AG20443 (cell line): Measurements from ENCODE around the gene GAS6.
"Not testable (repeated sequence)": the region's sequence is repeated elsewhere in the genome, so short reads cannot be mapped to it uniquely, and the experiment has no call there.

Experiments
- DNase-seq: peaks from one replicate; pipeline ENCODE4 v3.0.0; 2012; ENCODE audit warnings: low spot score, mixed read lengths

The GAS6 gene

DNA sequence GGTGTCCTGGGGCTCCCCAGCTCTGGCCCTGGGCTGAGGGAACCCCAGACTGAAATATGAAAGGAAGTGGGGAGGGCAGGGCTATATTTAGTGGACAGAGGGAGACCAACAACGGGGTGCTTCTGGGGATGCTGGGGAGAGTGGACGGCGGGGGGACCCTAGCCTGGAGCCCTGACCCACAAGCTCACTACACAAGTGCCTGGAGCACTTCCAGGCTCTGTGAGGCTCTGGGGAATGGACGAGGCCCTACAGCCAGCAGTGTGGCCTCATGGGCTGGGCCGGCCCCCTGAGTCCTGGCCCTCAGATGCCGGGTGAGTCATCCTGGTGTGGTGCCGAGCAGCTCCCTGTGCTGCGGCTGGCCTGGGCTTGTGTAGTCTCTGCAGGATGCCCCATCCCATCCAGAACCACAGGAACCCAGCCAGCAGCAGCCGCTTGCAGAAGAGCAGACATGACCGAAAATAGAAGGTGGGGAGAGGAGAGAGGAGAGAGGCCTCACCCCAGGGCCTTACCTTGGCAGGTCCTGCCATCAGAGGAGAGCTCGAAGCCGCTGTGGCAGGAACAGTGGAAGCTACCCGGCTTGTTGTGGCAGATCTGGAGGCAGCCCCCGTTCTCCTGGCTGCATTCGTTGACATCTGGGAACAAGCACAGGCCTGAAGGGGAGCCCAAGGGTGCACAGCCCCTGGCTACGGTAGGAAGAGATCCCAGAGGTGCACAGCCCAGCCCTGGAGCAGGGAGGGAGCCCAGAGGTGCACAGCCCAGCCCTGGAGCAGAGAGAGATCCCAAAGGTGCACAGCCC lies 26.1 kb downstream of the GAS6 start:
- DNase-seq, result peak; percentile 96

DNA sequence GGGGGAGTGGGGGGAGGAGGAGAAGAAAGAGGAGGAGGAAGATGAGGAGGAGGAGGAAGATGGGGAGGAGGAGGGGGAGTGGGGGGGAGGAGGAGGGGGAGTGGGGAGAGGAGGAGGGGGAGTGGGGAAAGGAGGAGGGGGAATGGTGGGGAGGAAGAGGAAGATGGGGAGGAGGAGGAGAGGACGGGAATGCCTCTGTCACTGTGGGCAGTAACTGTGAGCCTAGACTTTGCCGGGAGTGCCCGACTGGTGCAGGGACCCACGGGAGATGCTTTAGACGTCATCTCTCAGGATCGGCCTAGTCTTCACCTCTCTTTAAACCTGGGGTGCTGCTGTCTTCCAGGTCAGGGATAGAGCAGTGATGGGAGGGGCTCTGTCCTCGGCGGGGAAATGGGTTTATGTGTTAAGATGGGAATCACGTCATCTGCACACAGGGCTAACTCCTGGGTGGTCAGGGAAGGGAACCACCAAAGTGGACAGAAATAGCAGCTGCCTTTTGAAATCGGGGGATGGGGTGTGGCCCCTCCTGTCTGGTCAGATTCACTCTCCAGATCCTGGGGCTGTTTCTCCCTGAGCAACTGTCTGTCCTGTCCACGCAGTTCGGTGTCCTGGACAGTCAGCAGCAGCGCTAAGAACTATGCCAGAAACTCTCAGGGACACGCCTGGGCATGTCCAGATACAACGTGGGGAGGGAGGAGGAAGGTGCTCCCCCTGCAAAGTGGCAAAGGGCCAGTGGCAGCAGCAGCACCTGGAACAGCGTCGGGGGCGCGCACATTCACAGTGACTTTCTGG lies 26.9 kb downstream of the GAS6 start:
- DNase-seq, result peak; percentile 76

DNA sequence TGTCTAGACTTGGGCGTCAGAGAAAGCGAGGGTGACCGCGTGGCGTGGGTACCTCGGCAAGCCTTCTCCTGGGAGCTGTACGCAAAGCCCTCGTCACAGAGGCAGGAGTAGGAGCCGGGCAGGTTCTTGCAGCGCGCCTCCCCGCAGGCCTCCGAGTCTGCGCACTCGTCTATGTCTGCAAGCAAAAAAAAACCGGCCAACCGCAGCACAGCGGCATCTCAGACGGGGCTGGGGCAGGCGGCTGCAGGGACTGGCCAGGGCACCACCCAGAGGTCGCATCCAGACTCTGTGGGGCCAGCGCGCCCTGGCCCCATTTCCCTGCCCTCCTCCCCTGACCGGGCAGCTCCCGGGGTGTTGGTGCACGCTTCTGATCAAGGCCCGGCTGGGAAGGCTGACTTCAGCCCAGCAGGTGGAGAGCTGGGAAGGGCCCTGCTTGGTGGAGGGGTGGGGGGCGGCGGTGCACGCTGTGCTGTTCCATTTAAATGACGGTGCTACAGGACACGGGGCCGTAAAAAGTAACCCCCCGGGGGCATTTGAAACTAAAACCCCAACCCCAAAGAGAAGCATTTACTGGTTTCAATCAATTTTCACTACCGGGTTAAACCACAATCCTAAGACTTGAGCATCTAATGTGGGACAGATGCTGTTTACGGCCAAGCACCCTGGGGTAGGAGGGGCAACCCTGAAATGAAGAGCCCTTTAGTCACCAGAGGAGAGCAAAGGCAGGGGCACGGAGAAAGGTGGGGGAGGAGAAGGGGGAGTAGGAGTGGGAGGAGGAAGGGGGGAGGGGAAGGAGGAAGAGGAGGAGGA lies 28.2 kb downstream of the GAS6 start:
- DNase-seq, result peak; percentile 62

DNA sequence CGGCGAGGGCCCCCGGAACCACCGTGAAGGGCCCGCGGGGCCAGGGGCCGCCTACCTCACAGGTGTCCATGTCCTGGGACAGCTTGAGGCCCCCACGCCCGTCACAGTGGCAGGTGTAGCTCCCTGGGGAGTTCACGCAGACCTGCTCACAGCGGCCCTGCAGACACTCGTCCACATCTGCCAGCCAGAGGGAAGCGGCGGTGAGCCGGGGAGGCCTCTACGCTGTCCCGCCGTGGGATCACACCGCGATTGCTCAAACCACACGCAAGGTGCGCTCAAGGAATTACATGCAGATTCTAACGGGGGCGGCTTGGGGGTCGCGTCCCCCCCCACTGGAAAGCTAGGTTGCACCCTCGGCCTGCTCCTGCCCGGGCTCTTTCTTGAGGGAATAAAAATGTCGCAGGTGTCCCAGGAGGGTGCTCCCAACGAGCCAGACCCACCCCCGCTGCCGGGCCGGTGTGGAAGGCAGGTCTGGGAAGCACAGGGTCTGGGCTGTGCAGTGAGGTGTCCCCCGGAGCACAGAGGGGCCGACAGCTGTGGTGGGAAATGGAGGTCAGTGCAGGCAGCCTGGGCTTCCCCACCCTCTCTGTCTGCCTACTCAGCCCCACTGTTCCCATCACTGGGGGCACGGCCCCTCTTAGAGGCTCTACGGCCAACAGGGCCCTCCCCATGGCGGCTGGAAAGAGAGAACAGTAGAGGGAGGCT lies 29.2 kb downstream of the GAS6 start:
- no peak for DNase-seq

DNA sequence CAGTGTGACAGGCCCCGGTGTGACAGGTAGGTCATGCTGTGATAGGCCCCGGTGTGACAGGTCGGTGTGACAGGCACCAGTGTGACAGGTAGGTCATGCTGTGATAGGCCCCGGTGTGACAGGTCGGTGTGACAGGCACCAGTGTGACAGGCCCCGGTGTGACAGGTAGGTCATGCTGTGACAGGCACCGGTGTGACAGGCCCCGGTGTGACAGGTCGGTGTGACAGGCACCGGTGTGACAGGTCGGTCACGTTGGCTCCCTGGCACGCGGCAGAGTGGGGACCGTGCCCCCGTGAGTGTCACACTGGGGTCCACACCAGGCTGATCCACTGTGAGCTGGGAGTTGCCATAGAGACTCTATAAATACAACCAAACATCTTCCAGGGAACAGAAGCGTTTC lies 29.9 kb downstream of the GAS6 start:
- DNase-seq, result not testable (repeated sequence)

DNA sequence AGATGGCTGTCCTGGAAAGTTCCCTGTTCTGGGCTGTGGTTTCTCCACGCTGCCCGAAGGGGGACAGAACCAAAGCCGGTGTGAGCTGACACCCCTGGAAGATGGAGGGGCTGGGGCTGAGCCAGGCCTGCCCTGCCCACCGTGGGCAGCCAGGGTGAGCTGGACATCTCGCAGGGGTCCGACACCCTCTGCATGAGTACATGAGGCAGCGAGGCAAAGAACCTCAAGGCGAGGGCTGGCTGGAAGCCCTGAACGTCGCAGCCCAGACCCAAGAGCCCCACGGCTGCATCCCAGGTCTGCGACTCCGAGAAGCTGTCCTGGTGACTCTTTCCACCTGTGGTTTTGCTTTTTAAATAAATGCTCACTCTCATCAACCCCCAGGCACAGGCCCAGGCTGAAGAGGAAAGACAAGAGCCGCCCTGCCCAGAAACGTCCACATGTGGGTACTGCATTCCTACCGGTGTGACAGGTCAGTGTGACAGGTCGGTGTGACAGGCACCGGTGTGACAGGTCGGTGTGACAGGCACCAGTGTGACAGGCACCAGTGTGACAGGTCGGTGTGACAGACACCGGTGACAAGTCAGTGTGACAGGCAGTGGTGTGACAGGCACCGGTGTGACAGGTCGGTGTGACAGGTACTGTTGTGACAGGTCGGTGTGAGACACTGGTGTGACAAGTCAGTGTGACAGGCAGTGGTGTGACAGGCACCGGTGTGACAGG lies 30.6 kb downstream of the GAS6 start:
- DNase-seq, result no peak

DNA sequence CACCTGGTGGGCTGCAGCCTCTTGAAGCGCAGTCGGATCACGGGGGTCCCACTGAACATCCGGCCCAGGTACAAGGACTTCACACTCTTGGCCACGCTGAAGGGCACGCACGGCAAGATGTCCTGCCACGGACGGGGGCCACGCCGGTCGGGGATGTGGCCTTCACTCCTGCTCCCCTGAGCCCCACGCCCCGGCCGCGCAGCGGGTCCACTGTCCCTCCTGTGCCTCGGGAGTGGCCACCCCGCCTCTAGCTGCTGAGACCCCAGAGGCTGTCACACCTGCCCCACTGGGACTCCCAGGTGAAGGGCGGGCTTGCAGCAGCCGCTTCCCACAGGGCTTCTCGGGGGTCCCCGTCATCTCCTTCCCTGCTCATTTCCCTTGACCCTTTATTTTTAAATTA lies 31.2 kb downstream of the GAS6 start:
- DNase-seq, result no peak

DNA sequence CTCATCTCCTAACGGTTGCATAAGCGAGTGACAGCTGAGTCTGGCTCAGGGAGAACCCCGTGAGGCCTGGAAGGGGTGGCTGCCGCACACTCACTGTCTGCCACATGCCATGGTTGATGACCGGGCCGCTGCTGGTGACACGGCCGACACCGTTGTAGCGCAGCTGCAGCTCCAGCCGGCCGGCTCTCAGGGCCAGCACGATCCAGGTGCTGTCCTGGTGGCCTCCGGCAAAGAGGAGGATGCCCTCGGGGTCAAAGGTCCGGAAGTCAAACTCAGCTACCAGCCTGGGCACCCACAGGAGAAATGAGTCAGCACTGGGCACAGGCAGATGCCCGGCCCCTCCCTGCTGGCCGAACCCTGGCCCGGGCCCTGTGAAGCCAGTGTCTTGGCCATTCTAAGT lies 31.7 kb downstream of the GAS6 start:
- no peak for DNase-seq

DNA sequence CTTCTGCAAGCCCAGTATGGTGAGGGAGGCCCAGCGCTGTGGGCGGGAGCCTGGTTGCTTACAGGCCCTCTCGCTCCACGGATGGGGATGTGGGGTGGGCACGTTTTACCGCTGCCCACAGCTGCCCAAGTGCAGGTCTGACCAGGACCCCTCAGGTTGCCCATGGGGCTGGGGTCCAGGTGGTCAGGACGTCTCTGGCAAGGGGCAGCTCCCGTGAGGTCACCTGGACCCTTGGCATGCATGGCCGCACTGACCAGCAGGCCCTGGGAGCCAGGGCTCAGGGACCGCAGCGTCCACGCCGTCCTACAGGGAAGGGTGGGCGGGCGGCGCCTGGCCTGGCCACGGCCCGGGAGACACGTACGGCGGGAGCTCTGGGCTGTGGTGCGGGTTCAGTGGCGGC lies 32.8 kb downstream of the GAS6 start:
- no peak for DNase-seq

DNA sequence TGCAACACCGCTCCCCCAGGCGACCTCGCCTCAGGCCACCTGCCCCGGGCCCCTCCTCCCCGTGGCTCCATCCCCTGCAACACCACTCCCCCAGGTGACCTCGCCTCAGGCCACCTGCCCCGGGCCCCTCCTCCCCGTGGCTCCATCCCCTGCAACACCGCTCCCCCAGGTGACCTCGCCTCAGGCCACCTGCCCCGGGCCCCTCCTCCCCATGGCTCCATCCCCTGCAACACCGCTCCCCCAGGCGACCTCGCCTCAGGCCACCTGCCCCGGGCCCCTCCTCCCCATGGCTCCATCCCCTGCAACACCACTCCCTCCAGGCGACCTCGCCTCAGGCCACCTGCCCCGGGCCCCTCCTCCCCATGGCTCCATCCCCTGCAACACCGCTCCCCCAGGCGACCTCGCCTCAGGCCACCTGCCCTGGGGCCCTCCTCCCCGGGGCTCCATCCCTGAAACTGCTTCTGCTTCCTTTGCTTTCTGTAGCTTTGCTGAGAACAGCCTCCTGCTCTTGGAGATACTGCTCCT lies 33.4 kb downstream of the GAS6 start:
- DNase-seq, result not testable (repeated sequence)

DNA sequence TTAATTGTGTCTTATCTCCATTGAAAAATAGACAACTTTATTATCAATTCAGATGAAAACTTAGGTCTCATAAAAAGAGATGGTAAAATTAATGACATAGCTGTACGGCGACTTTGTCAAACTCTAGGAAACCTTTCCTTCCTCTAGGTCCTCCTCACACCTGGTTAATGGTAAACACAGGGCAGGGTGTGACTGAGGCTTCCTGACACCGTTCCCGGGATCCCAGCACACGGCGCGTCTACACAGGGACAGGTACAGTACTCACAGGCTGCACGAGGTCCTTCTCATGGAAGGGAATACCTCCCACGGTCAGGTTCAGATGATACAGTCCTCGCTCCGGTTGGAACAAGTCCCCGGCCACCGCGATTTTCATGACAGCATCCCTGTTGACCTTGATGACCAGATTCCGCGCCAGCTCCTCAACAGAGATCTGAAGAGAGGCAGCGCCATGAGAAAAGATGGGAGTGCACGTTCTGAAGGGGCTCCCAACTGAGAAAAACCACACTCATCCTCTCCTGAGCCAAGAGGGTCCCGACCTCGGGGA lies 35.5 kb downstream of the GAS6 start:
- no peak for DNase-seq

DNA sequence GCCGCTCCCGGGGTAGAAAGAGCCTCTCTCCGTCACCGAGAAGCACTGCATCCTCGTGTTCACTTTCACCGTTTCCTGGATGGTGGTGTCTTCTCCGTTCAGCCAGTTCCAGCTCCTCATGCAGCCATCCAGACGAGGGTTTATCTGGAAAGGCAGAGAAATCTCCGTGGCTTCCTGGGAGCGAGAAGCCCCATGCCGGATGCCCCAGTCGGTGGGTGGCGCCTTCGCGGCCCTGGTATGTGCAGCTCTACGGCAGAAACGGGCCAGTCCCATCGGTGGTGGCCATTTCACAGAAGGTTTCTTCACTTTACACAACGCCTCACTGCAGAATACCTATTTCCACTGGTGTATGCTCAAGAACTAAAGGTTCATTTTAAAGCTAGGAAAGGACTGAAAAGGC lies 36.9 kb downstream of the GAS6 start:
- no peak for DNase-seq

DNA sequence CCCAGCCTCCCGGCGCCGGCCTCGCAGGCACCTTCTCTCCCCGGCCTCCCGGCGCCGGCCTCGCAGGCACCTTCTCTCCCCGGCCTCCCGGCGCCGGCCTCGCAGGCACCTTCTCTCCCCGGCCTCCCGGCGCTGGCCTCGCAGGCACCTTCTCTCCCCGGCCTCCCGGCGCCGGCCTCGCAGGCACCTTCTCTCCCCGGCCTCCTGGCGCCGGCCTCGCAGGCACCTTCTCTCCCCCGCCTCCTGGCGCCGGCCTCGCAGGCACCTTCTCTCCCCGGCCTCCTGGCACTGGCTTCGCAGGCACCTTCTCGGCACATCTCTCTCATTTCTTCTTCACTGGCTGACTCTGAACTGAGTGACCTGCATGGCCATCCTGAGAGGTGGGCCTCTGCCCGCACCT lies 37.4 kb downstream of the GAS6 start:
- not testable (repeated sequence) for DNase-seq

DNA sequence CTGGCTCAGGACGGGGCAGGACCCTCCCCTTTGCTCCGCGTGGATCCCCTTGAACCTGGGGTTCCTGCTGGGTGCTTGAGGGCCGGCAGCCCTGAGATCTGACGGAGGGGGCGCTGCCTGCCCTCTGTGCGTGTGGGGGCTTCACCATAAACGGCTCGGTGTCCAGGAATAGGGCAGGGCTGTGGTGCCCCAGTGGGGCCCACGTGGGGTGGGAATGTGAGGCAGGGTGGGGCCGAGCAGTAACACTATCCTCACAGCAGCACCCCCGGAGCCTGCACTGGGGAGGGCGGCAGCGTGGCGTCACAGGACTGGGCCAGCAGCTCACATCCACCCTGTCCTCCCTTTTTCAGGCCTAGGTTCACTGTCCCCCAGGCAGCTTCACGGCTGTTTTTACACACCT lies 38.0 kb downstream of the GAS6 start:
- DNase-seq, result no peak

DNA sequence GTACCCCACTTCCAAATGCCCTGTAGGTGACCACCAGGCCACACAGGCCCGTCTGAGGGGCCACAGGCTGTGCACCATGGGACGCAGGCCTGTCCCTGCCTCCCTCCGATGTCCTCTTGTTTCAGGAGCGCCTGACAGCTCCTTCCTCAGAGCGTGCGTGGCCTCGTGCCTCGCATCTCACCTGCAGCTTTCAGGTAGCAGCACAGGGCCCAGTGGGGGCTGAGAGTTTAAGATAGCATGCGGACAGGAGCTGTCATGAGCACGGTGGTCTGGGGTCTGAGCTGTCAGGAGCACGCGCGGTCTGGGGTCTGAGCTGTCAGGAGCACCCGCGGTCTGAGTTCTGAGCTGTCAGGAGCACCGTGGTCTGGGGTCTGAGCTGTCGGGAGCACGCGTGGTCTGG lies 40.1 kb downstream of the GAS6 start:
- no peak for DNase-seq

DNA sequence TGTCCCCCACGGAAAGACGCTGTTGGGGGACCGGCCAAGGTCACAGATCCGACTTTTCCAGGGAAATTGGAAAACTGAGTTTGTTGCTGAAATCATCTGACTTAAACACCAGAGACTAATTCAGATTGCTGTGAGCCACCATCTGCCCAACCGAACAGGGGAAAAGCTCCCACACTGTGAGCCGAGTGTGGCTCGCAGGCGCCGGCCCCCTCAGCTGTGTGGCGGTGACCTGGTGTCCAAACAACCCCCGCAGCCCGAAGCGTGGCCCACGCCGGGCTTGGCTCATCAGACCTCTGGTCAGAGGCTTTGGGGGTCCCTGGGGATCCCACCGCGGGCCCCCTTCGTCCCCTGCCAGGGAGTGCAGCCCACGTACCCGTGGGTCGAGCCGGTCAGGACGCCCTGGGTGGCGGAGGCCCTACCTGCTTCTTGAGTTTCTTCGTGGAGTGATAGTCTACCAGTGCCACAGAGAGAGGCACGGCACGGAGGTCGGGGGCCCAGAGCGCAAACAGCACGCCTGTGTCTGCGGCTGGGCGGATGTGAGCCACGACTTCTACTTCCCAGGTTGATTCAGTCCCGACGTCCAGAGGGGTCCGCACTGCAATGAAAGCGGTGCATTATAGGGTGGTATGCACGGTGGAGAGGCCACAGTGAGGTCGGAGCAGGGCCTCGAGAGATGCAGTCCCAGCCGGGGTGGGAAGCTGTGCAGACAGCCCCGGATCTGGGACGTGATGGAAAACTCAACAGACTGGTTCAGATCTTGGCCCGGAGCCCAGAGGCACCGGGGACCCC lies 40.7 kb downstream of the GAS6 start:
- DNase-seq, result no peak

DNA sequence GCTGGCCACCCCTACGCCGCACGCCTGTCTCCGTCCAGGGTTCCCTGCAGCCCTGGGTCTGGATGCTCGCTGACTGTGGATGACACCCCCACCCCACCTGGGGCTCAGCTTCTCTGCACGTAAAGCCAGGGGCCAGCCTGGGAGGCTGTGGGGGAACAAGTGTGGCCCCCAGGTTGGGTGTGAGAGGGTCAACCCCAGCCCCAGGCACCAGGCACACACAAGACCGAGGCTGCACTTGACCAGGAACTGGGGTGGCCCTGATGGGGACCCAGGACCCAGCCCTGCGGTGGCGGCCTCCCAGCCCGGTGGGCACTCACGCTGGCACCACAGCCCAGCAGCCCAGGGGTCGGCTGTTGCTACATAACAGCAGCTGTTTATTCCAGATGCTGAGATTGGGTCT lies 41.6 kb downstream of the GAS6 start:
- DNase-seq, result no peak

DNA sequence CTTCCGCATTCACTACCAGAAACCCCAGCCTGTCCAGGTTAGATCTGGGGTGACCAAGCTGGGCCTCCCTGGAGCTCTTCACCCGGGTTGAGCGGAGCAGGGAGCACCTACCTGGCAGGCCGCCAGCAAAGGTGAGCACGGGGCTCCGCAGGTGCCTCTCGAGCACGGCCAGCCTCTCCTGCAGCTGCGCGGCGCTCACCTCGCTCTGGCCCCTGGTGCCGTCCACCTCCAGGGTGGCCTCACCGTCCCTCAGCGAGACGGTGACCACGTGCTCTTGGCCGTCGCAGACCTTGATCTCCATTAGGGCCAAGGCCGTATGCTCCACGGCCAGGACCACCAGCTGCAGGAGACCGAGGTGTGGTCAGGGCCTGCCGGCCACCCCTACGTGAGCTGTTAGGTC lies 42.0 kb downstream of the GAS6 start:
- no peak for DNase-seq

DNA sequence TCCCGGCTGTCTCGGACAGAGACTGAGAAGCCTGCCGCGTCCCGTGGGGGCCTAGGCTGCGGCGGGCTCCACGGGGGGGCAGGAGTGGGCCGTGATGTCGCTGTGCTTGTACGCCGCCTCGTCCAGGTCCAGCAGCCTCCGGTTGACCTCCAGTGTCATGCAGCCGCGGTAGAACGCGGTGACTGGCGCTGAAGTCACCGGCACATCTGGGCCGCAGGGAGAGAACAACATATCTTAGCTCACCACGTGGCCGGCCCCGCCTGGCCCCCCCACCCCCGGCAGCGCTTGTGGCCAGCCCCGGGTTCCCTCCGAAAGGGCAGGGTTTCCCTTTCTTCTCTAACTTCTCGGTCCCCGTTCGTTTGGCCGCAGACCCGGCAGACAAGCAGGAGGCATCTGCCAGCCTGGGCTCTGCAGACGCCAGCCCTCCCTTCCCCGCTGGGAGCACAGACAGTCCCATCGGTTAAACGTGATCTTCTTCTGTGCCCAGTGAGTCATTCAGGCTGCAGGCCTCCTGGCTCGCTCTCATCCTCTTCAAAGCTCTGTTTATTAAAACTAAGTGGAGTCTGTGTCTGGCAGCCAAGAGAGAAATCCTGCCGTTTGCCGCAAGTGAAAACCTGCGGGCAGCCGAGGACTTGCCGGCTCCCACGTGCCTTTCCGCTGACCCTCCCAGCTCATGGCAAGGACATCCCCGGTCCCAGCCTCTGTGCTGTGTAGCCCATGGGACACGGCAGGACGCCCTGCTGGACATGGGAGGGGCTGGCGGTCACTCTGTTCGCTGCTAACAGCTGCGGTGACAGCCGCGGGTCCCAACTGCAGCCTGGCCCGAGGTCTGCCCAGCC lies 42.8 kb downstream of the GAS6 start:
- DNase-seq, result peak; percentile 91
